Spleen (tissue), 11 donors: Measurements from ENCODE around the gene TXLNA. TPM values are rescaled to one million over a fixed set of nuclear protein-coding genes. Genes with fewer than 3 reads are reported as not detected.
A peak's percentile ranks its signal among the peaks of the same experiment; 100 is the strongest.

Source experiments
- DNase-seq: peaks from one replicate; pipeline ENCODE4 v3.0.0-alpha.2; 2020
- H3K27ac ChIP-seq, 8 donors: fragments of 200-600 bp; sonication (generic) in 7 of 8; 1 replicate in 4 of 8; 2 replicates in 4 of 8; pipeline versions ENCODE4 v1.5.0 to v1.8.0; 2016 to 2021; ENCODE audit warnings: inconsistent platforms in 4 of 8, mild to moderate bottlenecking in 4 of 8, moderate library complexity in 1 of 8
- H3K27me3 ChIP-seq, 7 donors: fragments of 200-600 bp; sonication (generic) in 6 of 7; replicated peaks in 1 of 7; 1 replicate in 4 of 7; 2 replicates in 3 of 7; pipeline versions ENCODE4 v1.5.0 to v1.8.0; 2016 to 2021; ENCODE audit warnings: inconsistent platforms in 3 of 7, mild to moderate bottlenecking in 1 of 7
- H3K36me3 ChIP-seq, 6 donors: fragments of 200-600 bp; sonication (generic) in 5 of 6; 1 replicate in 4 of 6; 2 replicates in 2 of 6; pipeline versions ENCODE4 v1.5.0 to v1.8.0; 2016 to 2021; ENCODE audit warnings: inconsistent platforms in 2 of 6
- H3K4me1 ChIP-seq, 6 donors: fragments of 200-600 bp; sonication (generic) in 5 of 6; 1 replicate in 3 of 6; 2 replicates in 3 of 6; pipeline versions ENCODE4 v1.5.0 to v1.8.0; 2016 to 2021; ENCODE audit warnings: inconsistent platforms in 3 of 6
- H3K4me3 ChIP-seq, 8 donors: fragments of 200-600 bp; sonication (generic) in 7 of 8; 1 replicate in 4 of 8; 2 replicates in 4 of 8; pipeline versions ENCODE4 v1.5.0 to v1.8.0; 2016 to 2021; ENCODE audit warnings: inconsistent platforms in 4 of 8, mild to moderate bottlenecking in 4 of 8, moderate library complexity in 2 of 8
- H3K9me3 ChIP-seq, 8 donors: fragments of 200-600 bp; sonication (generic) in 7 of 8; 1 replicate in 4 of 8; 2 replicates in 4 of 8; pipeline versions ENCODE4 v1.5.0 to v1.8.0; 2016 to 2021; ENCODE audit warnings: inconsistent platforms in 4 of 8
- POLR2A ChIP-seq, 3 donors: fragments of 450-650 bp; IDR thresholded peaks; one replicate each; pipeline ENCODE4 v1.5.1; 2017; ENCODE audit warnings: antibody characterized with exemption in 3 of 3, mild to moderate bottlenecking in 1 of 3
- POLR2AphosphoS5 ChIP-seq, 3 donors: sonication (generic); formaldehyde crosslinking; IDR thresholded peaks; one replicate each; pipeline ENCODE4 v1.5.1; 2017; ENCODE audit warnings: antibody characterized with exemption in 3 of 3
- WGBS, 5 donors: extraction: QIAGEN DNeasy Blood & Tissue Kit in 3 of 5; methylation state at CpG; one replicate each; pipeline versions ENCODE4 v1.1.5 to v1.1.7; 2013 to 2018; 5-methylcytosine and 5-hydroxymethylcytosine counted together
- intact Hi-C: fragments of 100-400 bp; cut with DNase I; formaldehyde crosslinking; loops from one replicate; pipeline ENCODE4 v1.15.0; 2023; ENCODE audit warnings: low total_unique reads
- polyA plus RNA-seq, 3 donors: library from polyadenylated mRNA; stranded (reverse); fragments of 200-250 nt; gene quantifications; one replicate each; pipeline ENCODE4 v1.2.1, GENCODE V29; 2013
- total RNA-seq, 7 donors: library from RNA; depleted of rRNA in 3 of 7; stranded (reverse); fragments of >200 nt in 3 of 7; fragmentation: NEBNext Ultra II Directional in 4 of 7; extraction: Animal tissue kit (Norgen Biotek cat#: 25700) in 4 of 7; gene quantifications; one replicate each; pipeline versions ENCODE4 v1.1.0 to v1.2.1, GENCODE V29; 2016 to 2021
- TF ChIP-seq, protein P1 (sequence below), 11 experiments: fragments of 200-600 bp in 7 of 11; fragments of 450-650 bp in 4 of 11; sonication (generic) in 4 of 11; IDR thresholded peaks in 8 of 11; conservative IDR thresholded peaks in 3 of 11; 1 replicate in 7 of 11; 2 replicates in 4 of 11; pipeline versions ENCODE4 v1.4.0 to v1.8.0; 2016 to 2021; ENCODE audit warnings: antibody characterized with exemption in 11 of 11, inconsistent platforms in 4 of 11, mild to moderate bottlenecking in 1 of 11
- donor health status: healthy with polysubstance abuse.
- donor health status: DM: no; HTN: no; CAD: no; lungs with moderate emphysema.
- donor health status: DM: no; HTN: no; CAD: no.
- donor health status: Bipolar disorder and iron deficiency.
- donor health status: healthy.
- donor health status: DM: no; HTN: no; CAD: no.
- donor health status: DM: yes; HTN: yes; CAD: no.

The TXLNA gene
- total and polyA plus RNA-seq, 10 donors, result 8.7 to 49.3 (median 41.3) TPM

DNA sequence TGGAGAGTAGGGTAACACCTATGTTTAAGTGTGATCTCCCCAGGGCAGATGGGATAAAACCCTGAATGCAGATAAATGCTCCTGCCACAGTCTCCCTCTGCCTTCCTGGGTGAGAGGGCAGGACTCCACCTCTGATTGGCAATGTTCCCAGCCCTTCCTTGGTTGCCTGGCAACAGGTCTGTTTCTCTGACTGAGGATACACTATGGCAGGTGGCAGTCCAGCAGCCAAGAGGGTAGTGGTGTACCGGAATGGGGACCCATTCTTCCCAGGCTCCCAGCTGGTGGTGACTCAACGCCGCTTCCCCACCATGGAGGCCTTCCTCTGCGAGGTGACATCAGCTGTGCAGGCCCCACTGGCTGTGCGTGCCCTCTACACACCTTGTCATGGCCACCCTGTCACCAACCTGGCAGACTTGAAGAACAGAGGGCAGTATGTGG is 29.4 kb downstream of the TXLNA start, which contains the start of gene DCDC2B:
TSS of gene DCDC2B (plus strand) at position 199 of the 438 bp plus-strand sequence. CDS start at position 204, 5 bp downstream.
- intact Hi-C loops, result no loop called here
- 85 to 94% (median 89%) methylated on average over 3 to 5 of the region's 5 CpGs for WGBS, 5 donors
- Histone ChIP-seq H3K9me3 (no peaks in the 10 kb centered on the region), H3K27ac (peak within 1 kb of the TSS in 1 of 8 donors; percentile 8), H3K4me1 (peaks cover 10 to 59% (median 35%) of the 10 kb centered on the region in 6 donors), H3K27me3 (no peaks in the 10 kb centered on the region), H3K4me3 (no peak within 1 kb of the TSS), H3K36me3 (peaks cover 0 to 16% (median 0%) of the 10 kb centered on the region in 6 donors)
- no peak for DNase-seq
- TF ChIP-seq, protein P1, sequence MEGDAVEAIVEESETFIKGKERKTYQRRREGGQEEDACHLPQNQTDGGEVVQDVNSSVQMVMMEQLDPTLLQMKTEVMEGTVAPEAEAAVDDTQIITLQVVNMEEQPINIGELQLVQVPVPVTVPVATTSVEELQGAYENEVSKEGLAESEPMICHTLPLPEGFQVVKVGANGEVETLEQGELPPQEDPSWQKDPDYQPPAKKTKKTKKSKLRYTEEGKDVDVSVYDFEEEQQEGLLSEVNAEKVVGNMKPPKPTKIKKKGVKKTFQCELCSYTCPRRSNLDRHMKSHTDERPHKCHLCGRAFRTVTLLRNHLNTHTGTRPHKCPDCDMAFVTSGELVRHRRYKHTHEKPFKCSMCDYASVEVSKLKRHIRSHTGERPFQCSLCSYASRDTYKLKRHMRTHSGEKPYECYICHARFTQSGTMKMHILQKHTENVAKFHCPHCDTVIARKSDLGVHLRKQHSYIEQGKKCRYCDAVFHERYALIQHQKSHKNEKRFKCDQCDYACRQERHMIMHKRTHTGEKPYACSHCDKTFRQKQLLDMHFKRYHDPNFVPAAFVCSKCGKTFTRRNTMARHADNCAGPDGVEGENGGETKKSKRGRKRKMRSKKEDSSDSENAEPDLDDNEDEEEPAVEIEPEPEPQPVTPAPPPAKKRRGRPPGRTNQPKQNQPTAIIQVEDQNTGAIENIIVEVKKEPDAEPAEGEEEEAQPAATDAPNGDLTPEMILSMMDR (IDR thresholded peaks at IDR 0.05 in 8 of 11, conservative IDR thresholded peaks at IDR 0.05 in 3 of 11), result no peak
- no peak for TF ChIP-seq POLR2A (IDR thresholded peaks at IDR 0.05)
- peak in 2 of 3 donors; percentile 23 to 64 for TF ChIP-seq POLR2AphosphoS5 (IDR thresholded peaks at IDR 0.05)

GRCh38 chr1:32215629-32216480 is 36.4 kb downstream of the TXLNA start:
- intact Hi-C loops, result no loop called here
- H3K9me3 ChIP-seq, result no peaks in the 10 kb centered on the region
- H3K4me3 ChIP-seq, result no peak overlapping the region
- no peaks in the 10 kb centered on the region for H3K27me3 ChIP-seq
- peaks cover 8 to 42% (median 30%) of the 10 kb centered on the region in 6 donors for H3K4me1 ChIP-seq
- TF ChIP-seq POLR2A (IDR thresholded peaks at IDR 0.05) (no peak), POLR2AphosphoS5 (IDR thresholded peaks at IDR 0.05) (peak; percentile 23 to 38 (median 33))
- TF ChIP-seq, protein P1 (IDR thresholded peaks at IDR 0.05 in 8 of 11, conservative IDR thresholded peaks at IDR 0.05 in 3 of 11), result peak; percentile 48 to 86 (median 77)
- H3K36me3 ChIP-seq, result peaks cover 0 to 77% (median 27%) of the 10 kb centered on the region in 6 donors
- H3K27ac ChIP-seq, result peak overlapping the region in 5 of 8 donors; percentile 29 to 67 (median 42)
- 69 to 78% (median 71%) methylated on average over 10 of the region's 10 CpGs for WGBS, 5 donors
- DNase-seq, result no peak

DNA sequence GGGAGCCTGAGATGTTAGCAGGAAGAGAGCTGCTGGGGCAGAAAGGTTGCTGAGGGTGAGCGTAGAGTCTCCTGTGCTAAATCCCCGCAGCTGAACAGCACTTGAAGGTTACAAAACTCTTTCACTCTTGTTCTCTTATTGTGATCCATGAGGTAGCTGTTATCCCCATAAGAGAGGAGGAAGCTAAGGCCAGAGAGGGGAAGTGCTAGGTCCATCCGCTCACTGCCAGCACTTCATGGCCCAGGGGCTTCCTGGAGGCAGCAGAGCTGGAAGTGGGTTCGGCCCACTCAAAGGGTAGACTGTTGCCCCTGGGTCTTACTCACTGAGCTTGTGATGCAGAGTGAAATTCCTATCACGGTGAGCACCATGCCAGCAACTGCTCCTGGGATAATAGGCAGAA is 37.1 kb downstream of the TXLNA start:
- peak overlapping the region in 5 of 8 donors; percentile 21 to 67 (median 42) for H3K27ac ChIP-seq
- H3K36me3 ChIP-seq, result peaks cover 0 to 77% (median 27%) of the 10 kb centered on the region in 6 donors
- H3K27me3 ChIP-seq, result no peaks in the 10 kb centered on the region
- 53 to 85% (median 76%) methylated on average over 4 to 5 of the region's 5 CpGs for WGBS, 5 donors
- H3K9me3 ChIP-seq, result no peaks in the 10 kb centered on the region
- intact Hi-C loops, result no loop called here
- no peak for DNase-seq
- H3K4me3 ChIP-seq, result no peak overlapping the region
- no peak for TF ChIP-seq POLR2A (IDR thresholded peaks at IDR 0.05)
- peaks cover 15 to 49% (median 37%) of the 10 kb centered on the region in 6 donors for H3K4me1 ChIP-seq

DNA sequence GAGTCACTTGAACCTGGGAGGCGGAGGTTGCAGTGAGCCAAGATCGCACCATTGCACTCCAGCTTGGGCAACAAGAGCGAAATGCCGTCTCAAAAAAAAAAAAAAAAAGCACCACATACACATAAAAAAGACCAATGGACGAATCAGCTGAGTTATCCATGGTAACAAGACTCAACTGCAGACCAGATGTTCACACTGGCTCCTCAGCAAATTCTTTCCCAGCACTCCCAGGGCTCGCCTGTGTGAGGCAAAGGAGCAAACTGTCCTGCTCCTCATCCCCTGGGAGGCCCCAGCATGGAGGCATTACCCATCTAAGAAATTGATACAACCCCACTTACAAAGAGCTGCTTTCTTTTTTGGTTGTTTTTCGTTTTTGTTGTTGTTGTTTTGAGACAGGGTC is 39.5 kb downstream of the TXLNA start:
- peaks cover 0 to 67% (median 29%) of the 10 kb centered on the region in 6 donors for H3K36me3 ChIP-seq
- H3K27me3 ChIP-seq, result no peaks in the 10 kb centered on the region
- DNase-seq, result no peak
- H3K9me3 ChIP-seq, result no peaks in the 10 kb centered on the region
- H3K4me3 ChIP-seq, result no peak overlapping the region
- H3K4me1 ChIP-seq, result peaks cover 26 to 56% (median 48%) of the 10 kb centered on the region in 6 donors
- H3K27ac ChIP-seq, result no peak overlapping the region
- intact Hi-C loops, result no loop called here
- WGBS, 5 donors, result 90 to 96% (median 91%) methylated on average over 7 of the region's 7 CpGs
- TF ChIP-seq POLR2AphosphoS5 (IDR thresholded peaks at IDR 0.05) (no peak), POLR2A (IDR thresholded peaks at IDR 0.05) (no peak)
- TF ChIP-seq, protein P1 (IDR thresholded peaks at IDR 0.05 in 8 of 11, conservative IDR thresholded peaks at IDR 0.05 in 3 of 11), result no peak
